Astrocyte (in vitro differentiated cells and primary cell): ENCODE data around the gene DNAJC11. TPM values are rescaled to one million over a fixed set of nuclear protein-coding genes. Genes with fewer than 3 reads are reported as not detected.

ENCODE experiments used
- DNase-seq: peaks from one replicate; pipeline ENCODE4 v3.0.0-alpha.2; 2010; ENCODE audit warnings: low read depth
- FAIRE-seq: peaks from 2 replicates; lab custom pipeline; 2011; peaks lifted over from hg19 to GRCh38; lab: Jason Lieb, UNC
- H2AFZ ChIP-seq: 2 replicates; pipeline ENCODE4 v1.6.0; 2012; ENCODE audit warnings: low read depth, low read length, inconsistent platforms
- H3K27ac ChIP-seq: 2 replicates; pipeline ENCODE4 v1.5.1; 2011; ENCODE audit warnings: low read depth, low read length, inconsistent platforms
- H3K27me3 ChIP-seq: 2 replicates; pipeline ENCODE4 v1.6.0; 2011; ENCODE audit warnings: low read length, inconsistent platforms; ENCODE audit not compliant: insufficient read depth
- H3K36me3 ChIP-seq: 2 replicates; pipeline ENCODE4 v1.5.1; 2011; ENCODE audit warnings: low read length, inconsistent platforms; ENCODE audit not compliant: insufficient read depth
- H3K4me1 ChIP-seq: 2 replicates; pipeline ENCODE4 v1.5.1; 2011; ENCODE audit warnings: low read length, inconsistent platforms; ENCODE audit not compliant: insufficient read depth
- H3K4me2 ChIP-seq: 2 replicates; pipeline ENCODE4 v1.6.0; 2012; ENCODE audit warnings: low read length, inconsistent platforms
- H3K4me3 ChIP-seq: 2 replicates; pipeline ENCODE4 v1.5.1; 2011; ENCODE audit warnings: low read depth, mild to moderate bottlenecking, low read length, inconsistent platforms; ENCODE audit not compliant: insufficient read depth
- H3K79me2 ChIP-seq: 2 replicates; pipeline ENCODE4 v1.6.0; 2012; ENCODE audit warnings: mild to moderate bottlenecking, low read length, inconsistent platforms; ENCODE audit not compliant: insufficient read depth
- H3K9ac ChIP-seq: 2 replicates; pipeline ENCODE4 v1.6.0; 2012; ENCODE audit warnings: mild to moderate bottlenecking, low read length, inconsistent platforms
- H3K9me3 ChIP-seq: 2 replicates; pipeline ENCODE4 v1.5.1; 2012; ENCODE audit warnings: low read depth, mild to moderate bottlenecking, low read length, inconsistent platforms; ENCODE audit not compliant: insufficient read depth
- H4K20me1 ChIP-seq: 2 replicates; pipeline ENCODE4 v1.6.0; 2012; ENCODE audit warnings: low read length, inconsistent platforms; ENCODE audit not compliant: insufficient read depth
- H3K27ac Mint-ChIP-seq: one replicate; pipeline ENCODE4 v1.8.0; 2021; ENCODE audit warnings: mild to moderate bottlenecking, mixed read lengths; ENCODE audit not compliant: unreplicated experiment
- H3K27me3 Mint-ChIP-seq: one replicate; pipeline ENCODE4 v1.8.0; 2021; ENCODE audit warnings: low read depth, mixed read lengths; ENCODE audit not compliant: unreplicated experiment
- H3K36me3 Mint-ChIP-seq: one replicate; pipeline ENCODE4 v1.8.0; 2021; ENCODE audit warnings: low read depth, mixed read lengths; ENCODE audit not compliant: unreplicated experiment
- H3K4me1 Mint-ChIP-seq: one replicate; pipeline ENCODE4 v1.8.0; 2021; ENCODE audit warnings: low read depth, mixed read lengths; ENCODE audit not compliant: unreplicated experiment
- H3K4me3 Mint-ChIP-seq: one replicate; pipeline ENCODE4 v1.8.0; 2021; ENCODE audit warnings: mild to moderate bottlenecking, moderate library complexity, mixed read lengths; ENCODE audit not compliant: unreplicated experiment
- H3K9me3 Mint-ChIP-seq: one replicate; pipeline ENCODE4 v1.8.0; 2021; ENCODE audit warnings: mild to moderate bottlenecking, mixed read lengths; ENCODE audit not compliant: unreplicated experiment
- CTCF ChIP-seq: IDR thresholded peaks from 2 replicates; pipeline ENCODE4 v1.5.1; 2011; ENCODE audit warnings: low read depth, mild to moderate bottlenecking, inconsistent platforms, low read length, moderate library complexity; ENCODE audit not compliant: insufficient read depth
- EZH2 ChIP-seq: IDR thresholded peaks from 2 replicates; pipeline ENCODE4 v1.6.1; 2012; ENCODE audit warnings: mild to moderate bottlenecking, low read length, inconsistent platforms; ENCODE audit not compliant: insufficient read depth
- total RNA-seq: library from RNA; stranded (reverse); gene quantifications from 2 replicates; pipeline ENCODE4 v1.2.1, GENCODE V29; 2021

The DNAJC11 gene
- total RNA-seq, 1 donor from 2014 or later, result 63.9 TPM

- Histone ChIP-seq H3K4me1 (peaks cover 13% of the 10 kb centered on the region), H3K4me2 (no peak overlapping the region), H3K36me3 (no peaks in the 10 kb centered on the region), H3K27me3 (no peaks in the 10 kb centered on the region), H3K9ac (no peak overlapping the region), H4K20me1 (no peaks in the 10 kb centered on the region), H3K79me2 (no peaks in the 10 kb centered on the region), H3K27ac (no peak overlapping the region), H3K4me3 (no peak overlapping the region), H3K9me3 (no peaks in the 10 kb centered on the region), H2AFZ (no peak overlapping the region)
- Mint-ChIP-seq H3K27me3 (no peaks in the 10 kb centered on the region), H3K36me3 (no peaks in the 10 kb centered on the region), H3K9me3 (no peaks in the 10 kb centered on the region), H3K4me3 (no peak overlapping the region), H3K4me1 (peaks cover 11% of the 10 kb centered on the region), H3K27ac (no peak overlapping the region)
- FAIRE-seq (no peak), DNase-seq (no peak)
- no peak for TF ChIP-seq CTCF
- TF ChIP-seq EZH2, result no peak
Observed at GRCh38 chr1:6738987-6739676, 37.5 kb upstream of the DNAJC11 start.

GRCh38 chr1:6732942-6733341 is 31.3 kb upstream of the DNAJC11 start:
- Mint-ChIP-seq H3K4me3 (no peak overlapping the region), H3K36me3 (no peaks in the 10 kb centered on the region), H3K27ac (no peak overlapping the region), H3K4me1 (no peaks in the 10 kb centered on the region), H3K9me3 (peaks cover 7% of the 10 kb centered on the region), H3K27me3 (no peaks in the 10 kb centered on the region)
- Histone ChIP-seq H3K9ac (no peak overlapping the region), H3K27me3 (no peaks in the 10 kb centered on the region), H3K4me3 (no peak overlapping the region), H3K4me1 (no peaks in the 10 kb centered on the region), H3K27ac (no peak overlapping the region), H3K36me3 (no peaks in the 10 kb centered on the region), H3K4me2 (no peak overlapping the region), H2AFZ (no peak overlapping the region), H3K9me3 (no peaks in the 10 kb centered on the region), H3K79me2 (no peaks in the 10 kb centered on the region), H4K20me1 (no peaks in the 10 kb centered on the region)
- TF ChIP-seq EZH2 (no peak), CTCF (no peak)
- FAIRE-seq (no peak), DNase-seq (no peak)

- Histone ChIP-seq H3K4me1 (no peaks in the 10 kb centered on the region), H3K27ac (no peak overlapping the region), H3K36me3 (no peaks in the 10 kb centered on the region), H3K79me2 (no peaks in the 10 kb centered on the region), H3K9me3 (no peaks in the 10 kb centered on the region), H3K9ac (no peak overlapping the region), H3K4me3 (no peak overlapping the region), H2AFZ (no peak overlapping the region), H4K20me1 (no peaks in the 10 kb centered on the region), H3K4me2 (no peak overlapping the region), H3K27me3 (no peaks in the 10 kb centered on the region)
- no peak overlapping the region for H3K4me3 Mint-ChIP-seq
- no peak overlapping the region for H3K27ac Mint-ChIP-seq
- H3K4me1 Mint-ChIP-seq, result no peaks in the 10 kb centered on the region
- no peak for DNase-seq
- H3K9me3 Mint-ChIP-seq, result peaks cover 7% of the 10 kb centered on the region
- TF ChIP-seq EZH2, result no peak
- no peak for TF ChIP-seq CTCF
- no peaks in the 10 kb centered on the region for H3K27me3 Mint-ChIP-seq
- FAIRE-seq, result no peak
- H3K36me3 Mint-ChIP-seq, result no peaks in the 10 kb centered on the region
Observed at GRCh38 chr1:6731905-6732304, 30.3 kb upstream of the DNAJC11 start.
